Neural cell (in vitro differentiated cells): ENCODE results near the gene SH3PXD2A.

Experiments used
- CTCF ChIP-seq: fragments of 450-650 bp; IDR thresholded peaks from 2 replicates; pipeline ENCODE4 v1.5.1; 2014; ENCODE audit warnings: antibody characterized with exemption, mild to moderate bottlenecking, moderate library complexity; ENCODE audit not compliant: poor library complexity, severe bottlenecking
- EP300 ChIP-seq: fragments of 450-650 bp; conservative IDR thresholded peaks from 2 replicates; pipeline ENCODE4 v1.6.1; 2014; ENCODE audit warnings: antibody characterized with exemption, mild to moderate bottlenecking, moderate library complexity; ENCODE audit not compliant: poor library complexity, severe bottlenecking
- POLR2AphosphoS5 ChIP-seq: IDR thresholded peaks from 2 replicates; pipeline ENCODE4 v1.6.1; 2012
- RAD21 ChIP-seq: fragments of 450-650 bp; conservative IDR thresholded peaks from 2 replicates; pipeline ENCODE4 v1.6.1; 2014; ENCODE audit warnings: antibody characterized with exemption, mild to moderate bottlenecking, moderate library complexity
- TAF1 ChIP-seq: IDR thresholded peaks from 2 replicates; pipeline ENCODE4 v1.6.1; 2012; ENCODE audit warnings: low read depth
- TF ChIP-seq, protein P1 (sequence below): IDR thresholded peaks from 2 replicates; pipeline ENCODE4 v1.6.1; 2012; ENCODE audit warnings: borderline replicate concordance

DNA sequence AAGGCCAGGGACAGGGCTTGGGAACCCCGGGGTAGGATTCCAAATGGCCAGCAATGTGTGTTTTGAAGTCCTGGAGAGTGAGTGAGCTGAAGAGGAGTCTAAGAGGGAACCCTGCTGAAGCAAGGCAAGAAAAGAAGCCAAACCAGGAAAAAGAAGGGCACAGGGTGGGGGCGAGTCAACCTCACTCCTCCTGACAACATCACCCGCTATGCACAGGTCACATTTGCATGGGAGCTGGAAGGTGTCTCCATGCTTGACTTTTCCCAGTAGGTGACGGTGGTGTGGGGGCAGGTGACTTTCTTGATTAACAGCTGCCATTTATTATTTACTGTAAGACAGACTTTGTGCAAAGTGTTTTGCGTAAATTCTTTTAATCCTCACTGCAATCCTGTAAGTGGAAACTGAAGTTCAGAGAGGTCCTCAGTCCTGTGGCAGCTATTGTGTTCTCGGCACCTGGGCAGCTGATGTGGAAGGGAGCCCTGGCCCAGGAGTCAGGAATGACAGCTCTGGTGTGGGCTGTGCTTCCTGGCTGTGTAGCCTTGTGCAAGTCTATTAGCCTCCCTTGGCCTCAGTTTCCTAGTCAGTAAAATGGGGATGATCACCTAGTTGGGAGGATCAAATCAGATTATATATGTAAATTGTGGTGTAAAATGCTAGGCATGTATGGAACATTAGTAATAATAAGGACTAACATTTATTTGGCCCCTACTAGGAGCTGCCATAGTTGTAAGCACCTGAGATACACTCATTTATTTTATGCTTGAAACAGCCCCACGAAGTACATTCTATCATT is 90.9 kb downstream of the SH3PXD2A start:
- no peak for TF ChIP-seq EP300
- TF ChIP-seq CTCF, result no peak
- no peak for TF ChIP-seq TAF1
- no peak for TF ChIP-seq POLR2AphosphoS5
- no peak for TF ChIP-seq RAD21
- TF ChIP-seq, protein P1, sequence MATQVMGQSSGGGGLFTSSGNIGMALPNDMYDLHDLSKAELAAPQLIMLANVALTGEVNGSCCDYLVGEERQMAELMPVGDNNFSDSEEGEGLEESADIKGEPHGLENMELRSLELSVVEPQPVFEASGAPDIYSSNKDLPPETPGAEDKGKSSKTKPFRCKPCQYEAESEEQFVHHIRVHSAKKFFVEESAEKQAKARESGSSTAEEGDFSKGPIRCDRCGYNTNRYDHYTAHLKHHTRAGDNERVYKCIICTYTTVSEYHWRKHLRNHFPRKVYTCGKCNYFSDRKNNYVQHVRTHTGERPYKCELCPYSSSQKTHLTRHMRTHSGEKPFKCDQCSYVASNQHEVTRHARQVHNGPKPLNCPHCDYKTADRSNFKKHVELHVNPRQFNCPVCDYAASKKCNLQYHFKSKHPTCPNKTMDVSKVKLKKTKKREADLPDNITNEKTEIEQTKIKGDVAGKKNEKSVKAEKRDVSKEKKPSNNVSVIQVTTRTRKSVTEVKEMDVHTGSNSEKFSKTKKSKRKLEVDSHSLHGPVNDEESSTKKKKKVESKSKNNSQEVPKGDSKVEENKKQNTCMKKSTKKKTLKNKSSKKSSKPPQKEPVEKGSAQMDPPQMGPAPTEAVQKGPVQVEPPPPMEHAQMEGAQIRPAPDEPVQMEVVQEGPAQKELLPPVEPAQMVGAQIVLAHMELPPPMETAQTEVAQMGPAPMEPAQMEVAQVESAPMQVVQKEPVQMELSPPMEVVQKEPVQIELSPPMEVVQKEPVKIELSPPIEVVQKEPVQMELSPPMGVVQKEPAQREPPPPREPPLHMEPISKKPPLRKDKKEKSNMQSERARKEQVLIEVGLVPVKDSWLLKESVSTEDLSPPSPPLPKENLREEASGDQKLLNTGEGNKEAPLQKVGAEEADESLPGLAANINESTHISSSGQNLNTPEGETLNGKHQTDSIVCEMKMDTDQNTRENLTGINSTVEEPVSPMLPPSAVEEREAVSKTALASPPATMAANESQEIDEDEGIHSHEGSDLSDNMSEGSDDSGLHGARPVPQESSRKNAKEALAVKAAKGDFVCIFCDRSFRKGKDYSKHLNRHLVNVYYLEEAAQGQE, result no peak
